Neural cell (in vitro differentiated cells): ENCODE measurements around the gene WDR73. TPM values are rescaled to one million over a fixed set of nuclear protein-coding genes. Genes with fewer than 3 reads are reported as not detected.

Source experiments
- H2AFZ ChIP-seq: fragments of 200-600, 300-800 bp; sonication (generic), shearing (Covaris generic); 2 replicates; pipeline ENCODE4 v1.6.0; 2014; ENCODE audit warnings: low read depth, mild to moderate bottlenecking, antibody characterized with exemption, low read length, moderate library complexity
- H3F3A ChIP-seq: fragments of 200-600 bp; shearing (Covaris generic); 2 replicates; pipeline ENCODE4 v1.6.1; 2016; ENCODE audit warnings: mild to moderate bottlenecking, moderate library complexity, mixed read lengths, antibody characterized with exemption, low read length; ENCODE audit not compliant: insufficient read depth, poor library complexity, severe bottlenecking
- H3K27ac ChIP-seq: fragments of 200-600, 300-800 bp; sonication (generic), shearing (Covaris generic); 2 replicates; pipeline ENCODE4 v1.5.1; 2014; ENCODE audit warnings: mild to moderate bottlenecking, low read length, moderate library complexity
- H3K27me3 ChIP-seq: fragments of 300-800, 200-600 bp; sonication (generic), shearing (Covaris generic); 2 replicates; pipeline ENCODE4 v1.6.0; 2014; ENCODE audit warnings: mild to moderate bottlenecking, low read depth, low read length, moderate library complexity; ENCODE audit not compliant: insufficient read depth
- H3K36me3 ChIP-seq: fragments of 300-800, 200-600 bp; sonication (generic), shearing (Covaris generic); 2 replicates; pipeline ENCODE4 v1.5.1; 2014; ENCODE audit warnings: mild to moderate bottlenecking, antibody characterized with exemption, low read length, moderate library complexity; ENCODE audit not compliant: insufficient read depth
- H3K4me2 ChIP-seq: fragments of 300-800, 200-600 bp; sonication (generic), shearing (Covaris generic); 2 replicates; pipeline ENCODE4 v1.6.0; 2014; ENCODE audit warnings: mild to moderate bottlenecking, low read length
- H3K4me3 ChIP-seq: fragments of 300-800, 200-600 bp; sonication (generic), shearing (Covaris generic); 2 replicates; pipeline ENCODE4 v1.5.1; 2014; ENCODE audit warnings: mild to moderate bottlenecking, low read length, moderate library complexity
- H3K79me2 ChIP-seq: fragments of 200-600 bp; shearing (Covaris generic); replicated peaks from 2 replicates; pipeline ENCODE4 v1.6.0; 2014; ENCODE audit warnings: mild to moderate bottlenecking, low read length, moderate library complexity; ENCODE audit not compliant: insufficient read depth
- H3K9ac ChIP-seq: fragments of 300-800, 200-600 bp; sonication (generic), shearing (Covaris generic); 2 replicates; pipeline ENCODE4 v1.6.1; 2016; ENCODE audit warnings: mild to moderate bottlenecking, low read length, mixed read lengths
- H3K9me2 ChIP-seq: fragments of 200-600 bp; shearing (Covaris generic); 2 replicates; pipeline ENCODE4 v1.6.1; 2016; ENCODE audit warnings: mild to moderate bottlenecking, low read length, mixed read lengths; ENCODE audit not compliant: insufficient read depth
- H3K9me3 ChIP-seq: fragments of 200-600, 300-800 bp; sonication (generic), shearing (Covaris generic); 2 replicates; pipeline ENCODE4 v1.6.1; 2016; ENCODE audit warnings: mild to moderate bottlenecking, mixed run types, low read length, moderate library complexity, mixed read lengths
- H4K20me1 ChIP-seq: fragments of 200-600 bp; shearing (Covaris generic); 2 replicates; pipeline ENCODE4 v1.6.1; 2016; ENCODE audit warnings: mild to moderate bottlenecking, mixed run types; ENCODE audit not compliant: insufficient read depth
- CTCF ChIP-seq: fragments of 450-650 bp; IDR thresholded peaks from 2 replicates; pipeline ENCODE4 v1.5.1; 2014; ENCODE audit warnings: antibody characterized with exemption, mild to moderate bottlenecking, moderate library complexity; ENCODE audit not compliant: poor library complexity, severe bottlenecking
- EP300 ChIP-seq: fragments of 450-650 bp; conservative IDR thresholded peaks from 2 replicates; pipeline ENCODE4 v1.6.1; 2014; ENCODE audit warnings: antibody characterized with exemption, mild to moderate bottlenecking, moderate library complexity; ENCODE audit not compliant: poor library complexity, severe bottlenecking
- EZH2 ChIP-seq: fragments of 200-600, 300-800 bp; shearing (Covaris generic), sonication (generic); IDR thresholded peaks from 2 replicates; pipeline ENCODE4 v1.6.1; 2014; ENCODE audit warnings: antibody characterized with exemption, low read length, borderline replicate concordance, mild to moderate bottlenecking; ENCODE audit not compliant: insufficient read depth, poor library complexity, severe bottlenecking
- MXI1 ChIP-seq: fragments of 450-650 bp; conservative IDR thresholded peaks from 2 replicates; pipeline ENCODE4 v1.6.1; 2014; ENCODE audit warnings: antibody characterized with exemption, mild to moderate bottlenecking; ENCODE audit not compliant: poor library complexity, severe bottlenecking
- POLR2AphosphoS5 ChIP-seq: IDR thresholded peaks from 2 replicates; pipeline ENCODE4 v1.6.1; 2012
- RAD21 ChIP-seq: fragments of 450-650 bp; conservative IDR thresholded peaks from 2 replicates; pipeline ENCODE4 v1.6.1; 2014; ENCODE audit warnings: antibody characterized with exemption, mild to moderate bottlenecking, moderate library complexity
- REST ChIP-seq: IDR thresholded peaks from 2 replicates; pipeline ENCODE4 v1.6.1; 2012; ENCODE audit warnings: borderline replicate concordance
- SMC3 ChIP-seq: fragments of 450-650 bp; conservative IDR thresholded peaks from 2 replicates; pipeline ENCODE4 v1.6.1; 2014; ENCODE audit warnings: antibody characterized with exemption, mild to moderate bottlenecking, moderate library complexity; ENCODE audit not compliant: poor library complexity
- TAF1 ChIP-seq: IDR thresholded peaks from 2 replicates; pipeline ENCODE4 v1.6.1; 2012; ENCODE audit warnings: low read depth
- polyA plus RNA-seq: library from polyadenylated mRNA; depleted of rRNA; stranded (reverse); fragments of >200 nt; gene quantifications from 2 replicates; pipeline ENCODE4 v1.2.3, GENCODE V29; 2014

Gene WDR73
- polyA plus RNA-seq, 1 donor from 2014 or later = 75.4 TPM

- H3K27me3 ChIP-seq = no peaks in the 10 kb centered on the region
- no peaks in the 10 kb centered on the region for H4K20me1 ChIP-seq
- H3K36me3 ChIP-seq = no peaks in the 10 kb centered on the region
- H3K9me3 ChIP-seq = no peaks in the 10 kb centered on the region
- H3K9ac ChIP-seq = no peak overlapping the region
- H3K4me2 ChIP-seq = no peak overlapping the region
- no peak overlapping the region for H2AFZ ChIP-seq
- H3K79me2 ChIP-seq = no peaks in the 10 kb centered on the region
- TF ChIP-seq RAD21 = no peak
- TF ChIP-seq CTCF = no peak
- no peak for TF ChIP-seq EP300
- TF ChIP-seq REST = no peak
- TF ChIP-seq TAF1 = no peak
- TF ChIP-seq MXI1 = no peak
- no peak for TF ChIP-seq POLR2AphosphoS5
- no peak for TF ChIP-seq SMC3
- TF ChIP-seq EZH2 = no peak
- no peaks in the 10 kb centered on the region for H3K9me2 ChIP-seq
- no peaks in the 10 kb centered on the region for H3F3A ChIP-seq
- no peak overlapping the region for H3K27ac ChIP-seq
- no peak overlapping the region for H3K4me3 ChIP-seq
These were observed 59.3 kb downstream of the WDR73 start for GRCh38 chr15:84594617-84595290.

GRCh38 chr15:84591815-84592214 is 62.3 kb downstream of the WDR73 start:
- Histone ChIP-seq H3K9me2 (no peaks in the 10 kb centered on the region), H3K9me3 (no peaks in the 10 kb centered on the region), H3K27ac (no peak overlapping the region), H3F3A (no peaks in the 10 kb centered on the region), H2AFZ (no peak overlapping the region), H3K4me2 (no peak overlapping the region), H3K9ac (no peak overlapping the region), H3K79me2 (no peaks in the 10 kb centered on the region), H3K36me3 (no peaks in the 10 kb centered on the region), H3K27me3 (no peaks in the 10 kb centered on the region), H3K4me3 (no peak overlapping the region), H4K20me1 (no peaks in the 10 kb centered on the region)
- TF ChIP-seq REST (no peak), TAF1 (no peak), MXI1 (no peak), CTCF (no peak), EP300 (no peak), RAD21 (no peak), POLR2AphosphoS5 (no peak), EZH2 (no peak), SMC3 (no peak)
